Adrenal gland (tissue), 12 donors: ENCODE results near the gene ZSWIM6. TPM values are rescaled to one million over a fixed set of nuclear protein-coding genes. Genes with fewer than 3 reads are reported as not detected.

Experiments used
- DNase-seq, 7 donors: peaks; one replicate each; pipeline ENCODE4 v3.0.0-alpha.2; 2019 to 2020
- H3K27ac ChIP-seq, 5 donors: fragments of 200-600 bp; sonication (generic) in 4 of 5; 1 replicate in 3 of 5; 2 replicates in 2 of 5; pipeline versions ENCODE4 v1.5.1 to v1.8.0; 2016 to 2020; ENCODE audit warnings: mild to moderate bottlenecking in 1 of 5
- H3K27me3 ChIP-seq: fragments of 200-600 bp; 2 replicates; pipeline ENCODE4 v1.8.0; 2021
- H3K36me3 ChIP-seq, 2 donors: fragments of 200-600 bp; replicated peaks in 1 of 2; 1 replicate in 1 of 2; 2 replicates in 1 of 2; pipeline versions ENCODE4 v1.5.1 to v1.8.0; 2018 to 2022
- H3K4me1 ChIP-seq, 2 donors: fragments of 200-600 bp; replicated peaks in 1 of 2; 1 replicate in 1 of 2; 2 replicates in 1 of 2; pipeline versions ENCODE4 v1.5.1 to v1.8.0; 2018 to 2021
- H3K4me3 ChIP-seq, 4 donors: fragments of 200-600 bp; sonication (generic) in 3 of 4; one replicate each; pipeline ENCODE4 v1.5.1; 2016 to 2018
- H3K9me3 ChIP-seq, 3 donors: fragments of 200-600 bp; sonication (generic) in 1 of 3; replicated peaks in 1 of 3; 1 replicate in 2 of 3; 2 replicates in 1 of 3; pipeline versions ENCODE4 v1.5.1 to v1.8.0; 2016 to 2021
- POLR2A ChIP-seq, 2 donors: fragments of 450-650 bp; IDR thresholded peaks; one replicate each; pipeline ENCODE4 v1.6.1; 2017; ENCODE audit warnings: antibody characterized with exemption in 2 of 2, mild to moderate bottlenecking in 2 of 2, moderate library complexity in 1 of 2
- WGBS, 4 donors: extraction: QIAGEN DNeasy Blood & Tissue Kit in 2 of 4; methylation state at CpG; one replicate each; pipeline versions ENCODE4 v1.1.5 to v1.1.7; 2013 to 2017; 5-methylcytosine and 5-hydroxymethylcytosine counted together
- intact Hi-C, 2 donors: fragments of 100-400 bp; cut with DNase I; formaldehyde crosslinking; loops; one replicate each; pipeline versions ENCODE4 v1.14.1 to v1.15.0; 2022 to 2023
- polyA plus RNA-seq, 3 donors: library from polyadenylated mRNA; stranded (reverse); fragments of 200-250 nt in 2 of 3; fragments of 350-450 nt in 1 of 3; fragmentation: Illumina TruSeq in 1 of 3; extraction: RNeasy Lipid Tissue Mini Kit (QIAGEN cat#74804) in 1 of 3; gene quantifications; one replicate each; pipeline ENCODE4 v1.2.3, GENCODE V29; 2013 to 2014
- total RNA-seq, 9 donors: library from RNA; depleted of rRNA in 4 of 9; stranded (reverse); fragments of >200 nt in 4 of 9; fragments of 120-200 nt in 1 of 9; fragmentation: NEBNext Ultra II Directional in 1 of 9; extraction: Animal tissue kit (Norgen Biotek cat#: 25700) in 1 of 9; gene quantifications; one replicate each; pipeline versions ENCODE4 v1.1.0 to v1.2.4, GENCODE V29; 2013 to 2023
- TF ChIP-seq, protein P1 (sequence below), 6 experiments: fragments of 450-650 bp in 4 of 6; fragments of 200-600 bp in 2 of 6; sonication (generic) in 1 of 6; IDR thresholded peaks; 1 replicate in 5 of 6; 2 replicates in 1 of 6; pipeline versions ENCODE4 v1.5.1 to v1.8.0; 2016 to 2021; ENCODE audit warnings: antibody characterized with exemption in 6 of 6, mild to moderate bottlenecking in 2 of 6, moderate library complexity in 1 of 6
- donor health status: healthy with polysubstance abuse.
- donor health status: Bipolar disorder and iron deficiency.
- donor health status: DM: yes; HTN: yes; CAD: no.
- donor health status: DM: no; HTN: no; CAD: no.
- donor health status: DM: no; HTN: no; CAD: no.
- donor health status: DM: yes; HTN: yes; CAD: no.

ZSWIM6 gene
- total and polyA plus RNA-seq, 12 donors: 5.5 to 14.6 (median 8.3) TPM

DNA sequence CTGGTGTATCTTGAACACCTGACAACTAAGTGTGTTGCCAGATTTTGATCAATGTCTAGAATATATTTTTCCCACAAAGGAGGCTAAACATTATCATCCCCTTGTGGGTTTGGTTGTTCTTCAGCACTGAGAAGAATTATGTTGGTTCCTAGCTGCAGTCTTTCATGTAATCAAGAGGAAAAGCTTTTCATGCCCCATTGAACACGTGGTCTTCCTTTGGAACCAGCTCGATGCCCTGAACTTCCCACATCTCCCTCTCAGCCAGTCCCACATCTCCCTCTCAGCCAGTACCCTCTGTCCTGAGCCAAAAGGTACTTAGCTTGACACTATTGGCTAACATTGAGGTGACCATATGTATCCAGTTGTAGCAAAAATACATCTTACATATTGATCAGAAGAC, 36.7 kb upstream of the ZSWIM6 start:
- no peaks in the 10 kb centered on the region for H3K27me3 ChIP-seq
- WGBS, 4 donors: 71 to 79% (median 74%) methylated on average over 2 of the region's 2 CpGs
- no peaks in the 10 kb centered on the region for H3K36me3 ChIP-seq
- no peaks in the 10 kb centered on the region for H3K4me1 ChIP-seq
- no peak overlapping the region for H3K4me3 ChIP-seq
- intact Hi-C loops: no loop called here
- DNase-seq: no peak
- no peaks in the 10 kb centered on the region for H3K9me3 ChIP-seq
- TF ChIP-seq, protein P1, sequence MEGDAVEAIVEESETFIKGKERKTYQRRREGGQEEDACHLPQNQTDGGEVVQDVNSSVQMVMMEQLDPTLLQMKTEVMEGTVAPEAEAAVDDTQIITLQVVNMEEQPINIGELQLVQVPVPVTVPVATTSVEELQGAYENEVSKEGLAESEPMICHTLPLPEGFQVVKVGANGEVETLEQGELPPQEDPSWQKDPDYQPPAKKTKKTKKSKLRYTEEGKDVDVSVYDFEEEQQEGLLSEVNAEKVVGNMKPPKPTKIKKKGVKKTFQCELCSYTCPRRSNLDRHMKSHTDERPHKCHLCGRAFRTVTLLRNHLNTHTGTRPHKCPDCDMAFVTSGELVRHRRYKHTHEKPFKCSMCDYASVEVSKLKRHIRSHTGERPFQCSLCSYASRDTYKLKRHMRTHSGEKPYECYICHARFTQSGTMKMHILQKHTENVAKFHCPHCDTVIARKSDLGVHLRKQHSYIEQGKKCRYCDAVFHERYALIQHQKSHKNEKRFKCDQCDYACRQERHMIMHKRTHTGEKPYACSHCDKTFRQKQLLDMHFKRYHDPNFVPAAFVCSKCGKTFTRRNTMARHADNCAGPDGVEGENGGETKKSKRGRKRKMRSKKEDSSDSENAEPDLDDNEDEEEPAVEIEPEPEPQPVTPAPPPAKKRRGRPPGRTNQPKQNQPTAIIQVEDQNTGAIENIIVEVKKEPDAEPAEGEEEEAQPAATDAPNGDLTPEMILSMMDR (IDR thresholded peaks at IDR 0.05): no peak
- TF ChIP-seq POLR2A (IDR thresholded peaks at IDR 0.05): no peak
- no peak overlapping the region for H3K27ac ChIP-seq

DNA sequence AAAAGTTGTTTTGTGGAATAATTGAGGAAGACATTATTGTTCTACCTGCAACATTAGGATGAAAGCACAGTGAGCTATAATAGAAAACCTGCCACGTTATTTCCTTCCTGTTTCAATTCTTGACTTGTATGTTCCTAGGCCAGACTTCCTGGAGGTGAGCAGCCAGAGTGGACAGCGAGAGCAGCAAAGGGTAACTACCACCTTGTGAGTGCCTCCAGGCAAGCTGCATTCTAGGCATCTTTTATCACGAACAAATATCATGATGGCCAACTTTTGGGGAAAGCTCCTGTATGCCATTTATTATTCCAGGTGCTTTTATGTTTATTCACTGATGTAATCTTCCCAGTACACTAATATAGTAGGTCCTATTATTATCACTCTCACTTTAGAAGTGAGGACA, 34.0 kb upstream of the ZSWIM6 start:
- H3K4me3 ChIP-seq: no peak overlapping the region
- intact Hi-C loops: no loop called here
- TF ChIP-seq POLR2A (IDR thresholded peaks at IDR 0.05): no peak
- TF ChIP-seq, protein P1 (IDR thresholded peaks at IDR 0.05): no peak
- no peak overlapping the region for H3K27ac ChIP-seq
- WGBS, 4 donors: 65 to 84% (median 74%) methylated on average over 3 of the region's 3 CpGs
- H3K27me3 ChIP-seq: no peaks in the 10 kb centered on the region
- no peak for DNase-seq
- no peaks in the 10 kb centered on the region for H3K36me3 ChIP-seq
- H3K4me1 ChIP-seq: peaks cover 0 to 5% of the 10 kb centered on the region in 2 donors
- H3K9me3 ChIP-seq: no peaks in the 10 kb centered on the region

DNA sequence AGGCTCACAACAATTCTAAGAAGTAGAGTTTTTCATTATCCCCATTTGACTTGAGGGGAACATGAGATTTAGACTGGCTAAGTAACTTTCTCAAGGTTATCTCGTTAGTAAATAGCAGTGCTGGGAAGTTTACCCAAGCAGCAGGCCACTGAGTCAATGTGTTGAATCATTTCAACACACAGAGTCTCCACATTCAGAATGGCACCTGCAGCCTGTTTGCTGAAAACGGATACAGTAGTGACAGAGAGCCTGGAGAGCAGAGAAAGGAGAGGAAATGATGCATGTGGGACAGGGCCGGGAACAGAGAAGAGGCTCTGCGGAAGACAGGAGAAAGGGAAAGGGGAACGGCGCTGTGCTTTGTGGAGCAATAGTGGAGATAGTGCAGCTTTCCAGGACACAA, 33.5 kb upstream of the ZSWIM6 start:
- TF ChIP-seq, protein P1 (IDR thresholded peaks at IDR 0.05): no peak
- TF ChIP-seq POLR2A (IDR thresholded peaks at IDR 0.05): no peak
- peak in 1 of 7 donors; percentile 18 for DNase-seq
- Histone ChIP-seq H3K27ac (no peak overlapping the region), H3K36me3 (no peaks in the 10 kb centered on the region), H3K27me3 (no peaks in the 10 kb centered on the region), H3K9me3 (no peaks in the 10 kb centered on the region), H3K4me3 (no peak overlapping the region), H3K4me1 (peaks cover 4 to 6% of the 10 kb centered on the region in 2 donors)
- WGBS, 4 donors: 66 to 79% (median 70%) methylated on average over 6 of the region's 6 CpGs
- intact Hi-C loops: no loop called here

DNA sequence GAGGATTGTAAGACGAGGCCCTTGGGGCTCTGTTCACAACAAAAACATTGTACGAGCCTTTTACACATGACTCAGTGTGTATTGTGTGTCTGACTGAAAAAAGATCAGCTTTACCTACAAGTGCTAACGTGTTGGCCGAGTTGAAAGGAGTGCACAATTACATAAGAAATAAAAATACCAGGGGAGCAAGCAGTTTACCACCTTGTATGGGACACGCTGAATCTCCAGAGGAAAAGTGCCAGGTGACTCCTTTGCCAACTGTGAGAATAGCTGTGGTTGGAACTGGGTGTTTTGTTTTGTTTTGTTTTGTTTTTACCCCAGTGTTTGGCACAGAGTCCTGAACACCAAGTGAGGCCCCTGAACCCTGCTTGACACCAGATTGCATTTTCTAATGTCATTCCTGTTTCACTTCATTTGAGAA, 32.8 kb upstream of the ZSWIM6 start:
- Histone ChIP-seq H3K4me3 (no peak overlapping the region), H3K36me3 (no peaks in the 10 kb centered on the region), H3K4me1 (peaks cover 6 to 8% of the 10 kb centered on the region in 2 donors), H3K9me3 (no peaks in the 10 kb centered on the region), H3K27ac (no peak overlapping the region), H3K27me3 (no peaks in the 10 kb centered on the region)
- no peak for DNase-seq
- intact Hi-C loops: no loop called here
- TF ChIP-seq POLR2A (IDR thresholded peaks at IDR 0.05): no peak
- TF ChIP-seq, protein P1 (IDR thresholded peaks at IDR 0.05): no peak
- 84 to 94% (median 91%) methylated on average over 5 of the region's 5 CpGs for WGBS, 4 donors
